KG1 (cell line): ENCODE measurements around the gene UTS2B.

ENCODE experiments used
- DNase-seq: peaks from one replicate; lab custom pipeline; 2025; lab: John Stamatoyannopoulos, UW

Gene UTS2B

DNA sequence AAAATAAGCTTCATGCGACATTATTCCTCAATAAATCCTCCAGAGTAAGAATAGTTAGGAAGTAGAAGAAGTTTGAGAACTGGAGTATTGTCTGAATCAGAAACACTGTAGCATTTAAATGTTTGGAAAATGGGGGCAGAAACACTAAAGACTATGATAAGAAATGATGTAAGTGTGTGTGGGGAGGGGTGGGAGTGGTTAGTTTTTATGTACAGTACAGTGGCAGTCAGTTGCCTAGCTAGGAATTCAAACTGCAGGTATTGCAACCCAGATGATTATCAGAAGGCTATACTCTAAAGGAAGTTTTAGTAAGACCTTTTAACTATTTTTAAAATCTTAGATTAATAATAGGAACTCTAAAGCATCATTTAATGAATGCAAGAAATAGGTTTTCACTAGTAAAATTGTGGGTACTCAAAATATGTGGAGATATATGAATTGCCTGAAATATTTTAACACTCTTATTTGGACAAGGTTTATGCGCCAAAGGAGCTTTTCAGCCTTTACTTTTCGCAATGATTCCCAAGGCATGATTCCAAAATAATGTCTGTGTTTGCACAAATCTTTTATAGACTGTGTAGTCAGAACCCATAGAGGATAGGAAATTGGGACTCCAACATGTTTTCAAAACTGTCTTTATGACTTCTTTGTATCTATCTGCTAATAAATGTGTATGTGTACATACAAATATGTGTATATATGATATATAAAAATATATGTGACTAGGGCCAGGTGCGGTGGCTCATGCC lies 9.1 kb downstream of the UTS2B start:
- no peak for DNase-seq

- DNase-seq: no peak
Observed at GRCh38 chr3:191320316-191320715, 10.0 kb downstream of the UTS2B start.

DNA sequence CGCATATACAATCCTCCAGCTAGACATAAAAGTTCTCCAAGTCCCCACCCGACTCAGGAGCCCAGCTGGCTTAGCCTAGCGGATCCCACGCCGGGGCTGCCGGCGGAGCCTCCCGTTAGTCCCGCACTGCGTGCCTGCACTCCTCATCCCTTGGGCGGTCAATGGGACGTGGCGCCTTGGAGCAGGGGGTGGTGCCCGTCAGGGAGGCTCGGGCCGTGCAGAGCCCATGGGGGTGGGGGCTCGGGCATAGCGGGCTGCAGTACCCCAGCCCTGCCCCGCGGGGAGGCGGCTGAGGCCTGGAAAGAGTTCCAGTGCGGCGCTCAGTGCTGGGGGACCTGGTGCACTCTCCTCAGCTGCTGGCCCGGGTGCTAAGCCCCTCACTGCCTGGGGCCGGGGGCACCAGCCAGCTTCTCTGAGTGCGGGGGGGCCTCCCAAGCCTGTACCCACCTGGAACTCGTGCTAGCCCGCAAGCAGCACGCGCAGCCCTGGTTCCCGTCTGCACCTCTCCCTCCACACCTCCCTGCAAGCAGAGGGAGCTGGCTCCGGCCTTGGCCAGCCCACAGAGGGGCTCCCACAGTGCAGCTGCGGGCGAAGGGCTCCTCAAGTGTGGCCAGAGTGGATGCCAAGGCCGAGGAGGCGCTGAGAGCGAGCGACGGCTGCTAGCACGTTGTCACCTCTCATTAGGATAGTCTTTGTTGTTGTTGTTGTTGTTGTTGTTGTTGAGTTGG lies 13.3 kb downstream of the UTS2B start:
- DNase-seq: no peak

DNA sequence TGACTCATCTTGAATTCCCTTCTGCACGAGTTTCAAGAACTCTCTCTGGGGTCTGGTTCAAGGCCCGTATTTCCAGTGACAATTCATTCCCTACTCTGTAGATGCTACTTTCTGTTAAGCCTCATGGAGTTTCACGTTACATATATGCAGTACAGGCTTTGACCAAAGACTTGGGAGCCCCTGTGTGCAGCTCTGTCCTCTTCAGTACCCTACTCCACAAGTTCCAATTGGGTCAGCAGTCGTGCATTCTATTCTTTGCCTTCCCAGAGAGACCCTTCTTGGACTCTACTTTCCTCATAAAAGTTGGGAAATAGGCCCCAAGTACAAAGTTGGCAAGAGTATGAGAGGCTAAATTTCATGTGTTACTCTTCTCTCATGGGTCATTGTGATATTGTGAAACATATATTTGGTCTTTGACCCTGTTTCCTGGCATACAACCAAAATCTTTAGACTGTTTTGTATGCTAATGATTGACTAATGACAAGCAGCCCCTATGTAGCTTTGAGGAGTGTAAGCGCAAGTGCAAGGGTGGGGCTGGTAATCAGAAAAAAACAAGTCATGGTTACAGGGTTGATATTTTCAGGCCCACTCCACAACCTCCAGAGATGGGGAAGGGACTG lies 16.1 kb downstream of the UTS2B start:
- DNase-seq: no peak

DNA sequence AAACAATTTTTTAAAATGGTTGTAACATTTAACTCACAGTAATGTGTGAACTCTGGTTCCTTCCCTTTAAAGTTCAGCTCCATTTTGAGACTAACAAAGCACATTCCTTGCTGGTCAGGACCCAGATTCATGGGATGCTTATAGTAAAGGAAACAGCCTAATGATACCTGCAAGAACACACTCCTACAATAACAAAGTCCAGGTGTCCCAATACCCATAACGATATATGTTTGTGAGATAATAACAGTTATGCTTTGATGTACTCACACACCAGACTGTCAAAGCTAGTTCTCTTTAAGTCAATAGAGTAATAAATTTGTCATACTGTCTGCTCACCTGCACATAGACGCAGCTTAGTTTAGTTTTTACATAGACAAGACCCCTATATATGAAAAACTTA lies 17.0 kb downstream of the UTS2B start:
- DNase-seq: no peak

GRCh38 chr3:191307341-191307740 lies 23.0 kb downstream of the UTS2B start:
- DNase-seq: no peak

- DNase-seq: no peak
Observed at GRCh38 chr3:191306428-191306827, 23.9 kb downstream of the UTS2B start.

GRCh38 chr3:191303596-191303995 lies 26.7 kb downstream of the UTS2B start:
- no peak for DNase-seq

- no peak for DNase-seq
Observed at GRCh38 chr3:191302451-191302850, 27.9 kb downstream of the UTS2B start.

- DNase-seq: no peak
Observed at GRCh38 chr3:191301782-191302411, 28.4 kb downstream of the UTS2B start.

- no peak for DNase-seq
Observed at GRCh38 chr3:191301017-191301416, 29.3 kb downstream of the UTS2B start.

DNA sequence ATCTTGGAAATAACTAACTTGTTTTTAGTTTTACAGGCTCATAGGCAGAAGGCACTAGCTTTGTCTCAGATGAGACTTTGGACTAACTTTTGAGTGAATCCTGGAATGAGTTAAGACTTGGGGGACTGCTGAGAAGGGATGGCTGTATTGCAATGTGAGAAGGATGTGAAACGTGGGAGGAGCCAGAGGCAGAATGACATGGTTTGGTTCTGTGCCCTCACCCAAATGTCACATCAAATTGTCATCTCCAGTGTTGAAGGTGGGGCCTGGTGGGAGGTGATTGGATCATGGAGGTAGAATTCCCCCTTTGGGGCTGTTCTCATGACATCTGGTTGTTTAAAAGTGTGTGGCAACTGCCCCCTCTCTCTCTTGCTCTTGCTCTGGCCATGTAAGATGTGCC lies 29.9 kb downstream of the UTS2B start:
- DNase-seq: no peak

DNA sequence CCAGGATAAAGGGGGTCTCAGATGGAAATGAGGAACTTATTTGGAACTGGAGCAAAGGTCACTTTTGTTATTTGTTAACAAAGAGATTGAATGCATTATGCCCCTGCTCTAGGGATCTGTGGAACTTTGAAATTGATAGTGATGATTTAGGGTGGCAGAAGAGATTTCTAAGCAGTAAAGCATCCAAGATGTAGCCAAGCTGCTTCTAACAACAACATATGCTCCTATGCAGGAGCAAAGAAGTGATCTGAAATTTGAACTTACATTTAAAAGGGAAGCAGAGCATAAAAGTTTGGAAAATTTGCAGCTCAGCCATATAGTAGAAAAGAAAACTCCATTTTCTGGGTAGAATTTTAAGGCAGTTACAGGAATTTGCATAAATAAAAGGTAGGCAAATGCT lies 31.5 kb downstream of the UTS2B start:
- no peak for DNase-seq

GRCh38 chr3:191296041-191296541 lies 34.2 kb downstream of the UTS2B start:
- no peak for DNase-seq

GRCh38 chr3:191294291-191294690 lies 36.0 kb downstream of the UTS2B start:
- DNase-seq: no peak

DNA sequence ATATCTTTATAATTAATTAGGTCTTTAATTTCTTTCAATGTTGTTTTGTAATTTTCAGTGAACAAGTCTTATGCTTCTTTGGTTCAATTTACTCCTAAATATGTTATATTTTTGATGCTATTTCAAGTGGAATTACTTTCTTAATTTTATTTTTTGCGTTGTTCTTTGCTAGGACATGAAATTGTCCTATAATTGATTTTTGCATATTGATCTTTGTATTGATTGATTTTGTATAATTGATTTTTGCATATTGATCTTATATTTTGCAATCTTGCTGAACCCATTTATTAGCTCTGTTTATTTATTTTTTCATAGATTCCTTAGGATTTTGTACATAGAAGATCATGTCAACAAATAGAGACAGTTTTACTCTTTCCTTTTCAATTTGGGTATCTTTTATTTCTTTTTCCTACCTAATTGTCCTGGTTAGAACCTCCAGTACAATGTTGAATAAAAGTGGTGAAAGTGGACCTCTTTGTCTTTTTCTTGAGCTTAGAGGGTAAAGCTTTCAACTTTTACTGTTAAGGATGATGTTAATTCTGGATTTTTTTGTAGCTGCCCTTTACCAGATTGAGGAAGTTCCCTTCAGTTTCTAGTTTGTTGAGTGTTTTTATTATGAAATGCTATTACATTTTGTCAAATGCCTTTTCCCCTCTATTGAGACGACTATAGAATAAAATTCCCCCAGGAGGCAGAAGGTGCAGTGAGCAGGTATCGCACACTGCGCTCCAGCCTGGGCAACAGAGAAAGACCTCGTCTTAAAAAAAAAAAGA lies 37.9 kb downstream of the UTS2B start:
- no peak for DNase-seq

DNA sequence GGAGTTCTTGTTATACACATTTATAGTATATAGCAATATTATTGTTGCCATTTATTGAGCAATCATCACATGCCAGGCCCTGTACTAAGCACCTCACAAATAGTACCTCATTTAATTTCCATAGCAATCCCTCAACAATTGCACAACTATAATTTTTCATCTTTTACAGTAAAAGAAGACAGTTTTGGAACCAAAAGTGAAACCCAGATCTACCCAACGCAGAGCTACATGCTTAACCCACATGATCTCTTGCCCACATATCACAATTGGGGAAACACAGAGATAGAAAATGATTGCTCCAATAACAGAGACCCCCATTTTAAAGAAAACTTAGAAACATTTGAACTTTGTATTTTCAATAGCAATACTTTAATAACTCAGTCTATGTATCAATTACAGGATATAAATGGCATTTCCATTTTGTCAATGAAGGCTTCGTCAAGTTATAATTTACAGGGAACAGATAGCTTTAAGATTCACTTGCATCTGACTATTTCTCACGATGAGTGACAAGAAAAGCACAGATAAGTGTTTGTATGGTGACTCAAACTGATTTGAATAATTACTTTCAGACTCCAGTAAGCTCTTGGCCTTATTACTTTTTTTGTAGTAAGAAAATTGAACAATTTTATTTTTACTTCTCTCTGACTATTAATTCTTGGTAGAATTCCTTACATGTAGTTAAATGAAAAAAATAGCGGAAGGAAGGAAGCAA lies 39.9 kb downstream of the UTS2B start:
- DNase-seq: no peak

DNA sequence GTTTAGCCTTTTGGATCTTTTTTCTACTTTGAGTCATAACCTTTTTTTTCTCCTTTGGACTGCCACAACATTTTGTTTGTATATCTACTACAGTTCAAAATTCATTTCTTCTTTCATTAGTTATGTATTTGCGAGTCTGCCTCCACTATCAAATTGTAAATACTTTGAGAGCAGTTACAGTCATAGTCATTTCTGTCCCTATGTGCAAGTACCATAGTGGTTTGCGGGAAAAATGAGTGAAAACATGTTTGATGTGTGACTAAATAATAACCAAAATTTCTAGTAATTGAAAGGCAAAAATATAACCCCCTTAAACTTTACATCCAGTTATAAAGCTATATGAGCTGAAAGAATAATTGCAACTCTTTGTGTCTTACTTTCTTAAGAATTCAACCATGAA lies 46.9 kb downstream of the UTS2B start:
- no peak for DNase-seq

DNA sequence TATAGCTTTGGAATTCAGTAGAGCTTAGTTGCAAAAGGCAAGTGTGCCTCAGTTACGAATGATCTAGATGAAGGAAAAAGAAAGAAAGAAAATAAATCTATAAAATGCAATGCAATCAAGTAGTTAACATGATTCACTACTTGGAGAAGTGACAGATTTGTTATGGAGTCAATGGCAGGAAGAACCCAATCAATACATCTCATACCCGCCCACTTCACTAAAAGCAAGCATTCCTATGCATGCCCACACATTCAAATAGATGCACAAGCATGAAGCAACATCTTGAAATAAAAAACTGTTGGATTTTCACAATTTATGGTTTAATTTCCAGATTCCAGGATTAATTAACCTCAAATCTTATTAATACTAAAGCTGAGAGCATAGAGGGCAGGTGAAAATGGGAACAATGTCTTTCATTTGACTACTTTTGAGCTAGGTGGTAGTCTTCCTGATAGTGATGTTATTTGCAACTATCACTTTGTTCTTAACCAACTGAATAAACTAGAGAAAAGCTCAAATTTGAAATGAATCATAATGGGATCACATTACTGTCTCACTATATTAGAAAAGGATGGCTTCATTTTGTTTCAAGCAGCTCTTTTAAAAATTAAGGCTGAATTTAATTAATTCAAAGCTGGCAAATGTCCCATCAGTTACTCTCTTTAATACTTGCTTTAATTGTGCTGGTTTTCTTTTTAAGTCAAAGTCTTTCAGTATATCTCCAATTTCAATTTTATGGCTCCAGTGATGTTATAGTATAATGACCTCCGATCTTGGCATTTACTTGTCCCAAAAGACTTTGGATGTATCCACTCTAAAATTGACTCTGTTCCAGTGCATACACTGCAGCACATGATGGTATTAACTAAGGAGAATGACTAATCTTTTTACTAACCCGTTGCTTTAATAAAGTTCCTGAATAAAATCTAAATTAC lies 47.8 kb downstream of the UTS2B start:
- DNase-seq: no peak

DNA sequence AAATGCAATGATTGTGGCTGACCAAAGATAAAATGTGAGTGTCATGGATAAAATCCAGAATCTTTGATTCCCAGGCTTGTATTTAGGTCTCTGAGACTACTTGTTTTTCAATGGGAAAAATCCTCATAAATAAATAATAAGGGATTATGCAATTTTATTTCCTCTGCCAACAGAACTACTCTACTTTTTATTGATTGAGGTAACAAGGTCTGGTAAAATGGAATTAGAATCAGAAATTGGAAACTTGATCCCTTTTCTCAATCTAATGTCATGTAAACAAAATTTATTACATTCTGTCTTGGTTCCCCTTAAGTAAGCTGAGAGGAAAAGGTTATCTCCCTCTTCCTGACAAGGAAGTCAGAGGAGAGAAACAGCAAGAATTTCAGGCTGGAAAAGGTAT lies 49.4 kb downstream of the UTS2B start:
- no peak for DNase-seq
